IMR-90 (cell line): ENCODE results near the gene CLPSL2. TPM values are rescaled to one million over a fixed set of nuclear protein-coding genes. Genes with fewer than 3 reads are reported as not detected.

Source experiments
- ATAC-seq: fragments of 200-7000 bp; cut with Tn5 transposase; 2 replicates; pipeline ENCODE4 v1.9.1; 2020; ENCODE audit warnings: low read depth, mild to moderate bottlenecking, moderate library complexity
- BruUV-seq: library from RNA; stranded (reverse); fragments of 400-500 nt; replicated peaks from 2 replicates; lab custom pipeline; 2021; lab: Mats Ljungman, UMichigan
- CTCF ChIA-PET: fragments of 300-600 bp; formaldehyde crosslinking; extraction: SDS; loops from one replicate; lab custom pipeline; 2021; ENCODE audit warnings: antibody characterized with exemption; lab: Yijun Ruan, JAX
- POLR2A ChIA-PET: fragments of 300-600 bp; sonication (Branson Sonifier 250); formaldehyde crosslinking; loops from one replicate; lab custom pipeline; 2022; ENCODE audit warnings: antibody characterized with exemption; ENCODE audit not compliant: unreplicated experiment; lab: Charles Lee
- DNase-seq: peaks from one replicate; pipeline ENCODE4 v3.0.0; 2013
- H2AFZ ChIP-seq: replicated peaks from 2 replicates; pipeline ENCODE3; 2013; ENCODE audit warnings: low read length, mild to moderate bottlenecking; ENCODE audit not compliant: poor library complexity
- H2AK5ac ChIP-seq: 2 replicates; pipeline ENCODE4 v1.6.1; 2013; ENCODE audit warnings: low read depth, low read length, inconsistent platforms
- H2AK9ac ChIP-seq: replicated peaks from 2 replicates; pipeline ENCODE3; 2013; ENCODE audit warnings: mild to moderate bottlenecking, low read depth, low read length, moderate library complexity; ENCODE audit not compliant: poor library complexity
- H2BK120ac ChIP-seq: 2 replicates; pipeline ENCODE4 v1.6.1; 2013; ENCODE audit warnings: low read depth, low read length, inconsistent platforms
- H2BK15ac ChIP-seq: 3 replicates; pipeline ENCODE4 v1.6.1; 2013; ENCODE audit warnings: low read depth, low read length, inconsistent platforms
- H2BK20ac ChIP-seq: 2 replicates; pipeline ENCODE4 v1.6.1; 2013; ENCODE audit warnings: low read depth, mild to moderate bottlenecking, inconsistent platforms, low read length, moderate library complexity
- H2BK5ac ChIP-seq: 2 replicates; pipeline ENCODE4 v1.6.1; 2013; ENCODE audit warnings: mild to moderate bottlenecking, low read depth, low read length, inconsistent platforms; ENCODE audit not compliant: poor library complexity, severe bottlenecking
- H3K14ac ChIP-seq: replicated peaks from 2 replicates; pipeline ENCODE4 v1.6.1; 2013; ENCODE audit warnings: low read depth, low read length, inconsistent platforms
- H3K18ac ChIP-seq: 2 replicates; pipeline ENCODE4 v1.6.1; 2013; ENCODE audit warnings: low read depth, low read length, control low read depth
- H3K23ac ChIP-seq: 2 replicates; pipeline ENCODE4 v1.6.1; 2013; ENCODE audit warnings: low read depth, low read length, inconsistent platforms
- H3K27ac ChIP-seq: 2 replicates; pipeline ENCODE4 v1.5.1; 2013; ENCODE audit warnings: mild to moderate bottlenecking, control low read depth, low read length; ENCODE audit not compliant: insufficient read depth
- H3K27me3 ChIP-seq: 2 replicates; pipeline ENCODE4 v1.6.1; 2013; ENCODE audit warnings: low read length; ENCODE audit not compliant: control insufficient read depth, insufficient read depth
- H3K36me3 ChIP-seq: 2 replicates; pipeline ENCODE4 v1.6.1; 2013; ENCODE audit warnings: low read length, mixed read lengths; ENCODE audit not compliant: control insufficient read depth, insufficient read depth
- H3K4ac ChIP-seq: 2 replicates; pipeline ENCODE4 v1.6.1; 2013; ENCODE audit warnings: low read depth, low read length, inconsistent platforms
- H3K4me1 ChIP-seq: 2 replicates; pipeline ENCODE4 v1.6.1; 2013; ENCODE audit warnings: low read length, mixed read lengths; ENCODE audit not compliant: control insufficient read depth, insufficient read depth
- H3K4me2 ChIP-seq: 2 replicates; pipeline ENCODE4 v1.6.1; 2013; ENCODE audit warnings: low read depth, mild to moderate bottlenecking, control low read depth, low read length, moderate library complexity
- H3K4me3 ChIP-seq: 2 replicates; pipeline ENCODE4 v1.5.1; 2013; ENCODE audit warnings: low read depth, mild to moderate bottlenecking, control low read depth, low read length, moderate library complexity; ENCODE audit not compliant: insufficient read depth
- H3K56ac ChIP-seq: 2 replicates; pipeline ENCODE4 v1.6.1; 2013; ENCODE audit warnings: low read length, inconsistent platforms; ENCODE audit not compliant: insufficient read depth; ENCODE audit errors: extremely low read depth
- H3K79me1 ChIP-seq, 2 experiments: 2 replicates each; pipeline ENCODE4 v1.6.1; 2013; ENCODE audit warnings: low read length in 2 of 2, inconsistent platforms in 1 of 2, low read depth in 1 of 2
- H3K9ac ChIP-seq: 2 replicates; pipeline ENCODE4 v1.6.1; 2013; ENCODE audit warnings: low read depth, low read length, control low read depth
- H3K9me1 ChIP-seq: 2 replicates; pipeline ENCODE4 v1.6.1; 2013; ENCODE audit warnings: low read length, inconsistent platforms; ENCODE audit not compliant: insufficient read depth
- H3K9me3 ChIP-seq: 2 replicates; pipeline ENCODE4 v1.6.1; 2013; ENCODE audit warnings: low read length; ENCODE audit not compliant: control insufficient read depth, insufficient read depth
- H4K20me1 ChIP-seq: 2 replicates; pipeline ENCODE4 v1.6.1; 2013; ENCODE audit warnings: low read length, inconsistent platforms; ENCODE audit not compliant: insufficient read depth
- H4K5ac ChIP-seq: 2 replicates; pipeline ENCODE4 v1.6.1; 2013; ENCODE audit warnings: mild to moderate bottlenecking, low read depth, low read length, control low read depth
- H4K8ac ChIP-seq, 2 experiments: 2 replicates each; pipeline ENCODE4 v1.6.1; 2013; ENCODE audit warnings: low read depth in 2 of 2, low read length in 2 of 2, control low read depth in 1 of 2, inconsistent platforms in 1 of 2
- H4K91ac ChIP-seq: 2 replicates; pipeline ENCODE4 v1.6.1; 2013; ENCODE audit warnings: low read depth, low read length, inconsistent platforms; ENCODE audit not compliant: insufficient read depth
- BHLHE40 ChIP-seq: fragments of 150-350 bp; IDR thresholded peaks from 2 replicates; pipeline ENCODE4 v1.6.1; 2016; ENCODE audit warnings: mild to moderate bottlenecking, low read depth, low read length
- CEBPB ChIP-seq: IDR thresholded peaks from 2 replicates; pipeline ENCODE4 v1.6.1; 2012; ENCODE audit warnings: low read depth, low read length, improper control_type of control experiment
- CTCF ChIP-seq: conservative IDR thresholded peaks from 2 replicates; pipeline ENCODE4 v1.5.1; 2012; ENCODE audit warnings: mild to moderate bottlenecking, low read depth, low read length, improper control_type of control experiment
- ELK1 ChIP-seq: fragments of 150-350 bp; IDR thresholded peaks from 2 replicates; pipeline ENCODE4 v1.6.1; 2016; ENCODE audit warnings: low read depth, mild to moderate bottlenecking, low read length, moderate library complexity, borderline replicate concordance
- FOS ChIP-seq: fragments of 150-350 bp; IDR thresholded peaks from 2 replicates; pipeline ENCODE4 v1.6.1; 2016; ENCODE audit warnings: low read depth, low read length
- MAZ ChIP-seq: IDR thresholded peaks from 2 replicates; pipeline ENCODE4 v1.6.1; 2012; ENCODE audit warnings: low read depth, mild to moderate bottlenecking, low read length, improper control_type of control experiment, moderate library complexity, borderline replicate concordance
- POLR2A ChIP-seq: IDR thresholded peaks from 2 replicates; pipeline ENCODE4 v1.6.1; 2012; ENCODE audit warnings: mild to moderate bottlenecking, low read depth, low read length
- USF2 ChIP-seq: fragments of 150-350 bp; IDR thresholded peaks from 2 replicates; pipeline ENCODE4 v1.6.1; 2017; ENCODE audit warnings: mild to moderate bottlenecking, antibody characterized with exemption, low read length, low read depth
- WGBS, 2 experiments: methylation state at CpG; one replicate each; pipeline versions ENCODE4 v1.1.5 to v1.1.7; 2013; ENCODE audit warnings: missing lambda C conversion rate in 2 of 2; ENCODE audit not compliant: insufficient read length in 1 of 2; ENCODE audit errors: extremely low coverage in 2 of 2; 5-methylcytosine and 5-hydroxymethylcytosine counted together
- dilution Hi-C: fragments of 300-500 bp; cut with HindIII; formaldehyde crosslinking; loops from one replicate; pipeline ENCODE4 v1.14.3; 2018; ENCODE audit warnings: low sequenced_read_pairs; ENCODE audit not compliant: unreplicated experiment
- in situ Hi-C: fragments of 300-500 bp; cut with MboI; formaldehyde crosslinking; loops from 3 replicates; pipeline ENCODE4 v1.14.3; 2019; ENCODE audit warnings: low sequenced_read_pairs, inconsistent platforms, mixed read lengths
- intact Hi-C: fragments of 100-400 bp; cut with micrococcal nuclease; formaldehyde crosslinking; loops from 2 replicates; pipeline ENCODE4 v1.10.0; 2022
- polyA plus RNA-seq, 3 experiments: library from polyadenylated mRNA; depleted of rRNA; stranded (reverse); fragments of >200 nt; gene quantifications; 2 replicates each; pipeline ENCODE4 v1.2.3, GENCODE V29; 2012; ENCODE audit warnings: low replicate concordance in 1 of 3
- total RNA-seq: library from RNA; depleted of rRNA; stranded (reverse); fragments of >200 nt; gene quantifications from 2 replicates; pipeline ENCODE4 v1.2.3, GENCODE V29; 2012

CLPSL2 gene
- total and polyA plus RNA-seq, 2 of the 4 experiments (the other 2 are of a cell fraction), result not detected

- no peak overlapping the region for H3K18ac ChIP-seq
- H4K8ac ChIP-seq, result no peak overlapping the region
- no peaks in the 10 kb centered on the region for H3K9me1 ChIP-seq
- no peak overlapping the region for H4K91ac ChIP-seq
- H3K36me3 ChIP-seq, result no peaks in the 10 kb centered on the region
- BruUV-seq, result no TSS peak
- POLR2A ChIA-PET, result no interaction called here
- H2AK5ac ChIP-seq, result no peak overlapping the region
- H3K14ac ChIP-seq, result no peak overlapping the region
- no peak overlapping the region for H4K5ac ChIP-seq
- H3K9me3 ChIP-seq, result peaks cover 12% of the 10 kb centered on the region
- no peak overlapping the region for H3K56ac ChIP-seq
- H3K27me3 ChIP-seq, result peaks cover 27% of the 10 kb centered on the region
- no peaks in the 10 kb centered on the region for H3K4me1 ChIP-seq
- CTCF ChIA-PET, result no interaction called here
- dilution Hi-C loops (no loop called here), in situ Hi-C loops (no loop called here), intact Hi-C loops (no loop called here)
- no peak overlapping the region for H3K4ac ChIP-seq
- WGBS, 2 experiments, result 74% methylated on average over 4 of the region's 4 CpGs; no CpG with 5 or more reads in 1 of the 2 experiments
- no peak overlapping the region for H2BK20ac ChIP-seq
- H2BK5ac ChIP-seq, result no peak overlapping the region
- H2AK9ac ChIP-seq, result no peak overlapping the region
- H4K20me1 ChIP-seq, result no peaks in the 10 kb centered on the region
- H3K4me2 ChIP-seq, result no peak overlapping the region
- no peak for ATAC-seq
- DNase-seq, result no peak
- no peaks in the 10 kb centered on the region for H3K79me1 ChIP-seq
- no peak overlapping the region for H3K27ac ChIP-seq
- no peak for TF ChIP-seq ELK1
- no peak for TF ChIP-seq POLR2A
- TF ChIP-seq CEBPB, result no peak
- no peak for TF ChIP-seq FOS
- no peak for TF ChIP-seq CTCF
- no peak for TF ChIP-seq BHLHE40
- TF ChIP-seq MAZ, result no peak
- TF ChIP-seq USF2, result no peak
- H3K23ac ChIP-seq, result no peak overlapping the region
- H3K9ac ChIP-seq, result no peak overlapping the region
- no peak overlapping the region for H2BK15ac ChIP-seq
- no peak overlapping the region for H3K4me3 ChIP-seq
- H2BK120ac ChIP-seq, result no peak overlapping the region
- no peak overlapping the region for H2AFZ ChIP-seq
Observed at GRCh38 chr6:35751594-35751993, 24.8 kb upstream of the CLPSL2 start.
